ENCODE results near the gene EIF3F. TPM values are rescaled to one million over a fixed set of nuclear protein-coding genes. Genes with fewer than 3 reads are reported as not detected.

The EIF3F gene
- polyA plus RNA-seq, 1 donor from 2014 or later = 266 TPM

- Histone ChIP-seq H3K27me3 (ENCODE audit: insufficient read depth, low read depth, low read length) (no peaks in the 10 kb centered on the region), H3K4me3 (ENCODE audit: low read length) (no peak overlapping the region), H3F3A (ENCODE audit: insufficient read depth, low read length, poor library complexity, severe bottlenecking) (no peaks in the 10 kb centered on the region), H2AFZ (ENCODE audit: low read depth, low read length) (no peak overlapping the region), H3K4me2 (ENCODE audit: low read length) (no peak overlapping the region), H3K27ac (ENCODE audit: low read length) (no peak overlapping the region), H3K9me3 (ENCODE audit: low read length) (no peaks in the 10 kb centered on the region), H3K9me2 (ENCODE audit: insufficient read depth, low read length) (no peaks in the 10 kb centered on the region), H3K36me3 (ENCODE audit: insufficient read depth, low read length) (no peaks in the 10 kb centered on the region), H3K9ac (ENCODE audit: low read length) (no peak overlapping the region), H4K20me1 (ENCODE audit: insufficient read depth) (no peaks in the 10 kb centered on the region), H3K79me2 (replicated peaks; ENCODE audit: insufficient read depth, low read length) (no peaks in the 10 kb centered on the region)
- no peak for TF ChIP-seq TAF1 (IDR thresholded peaks at IDR 0.05; ENCODE audit: low read depth)
- no peak for TF ChIP-seq EP300 (conservative IDR thresholded peaks at IDR 0.05; ENCODE audit: poor library complexity, severe bottlenecking)
- no peak for TF ChIP-seq MXI1 (conservative IDR thresholded peaks at IDR 0.05; ENCODE audit: poor library complexity, severe bottlenecking)
- TF ChIP-seq, protein P1, sequence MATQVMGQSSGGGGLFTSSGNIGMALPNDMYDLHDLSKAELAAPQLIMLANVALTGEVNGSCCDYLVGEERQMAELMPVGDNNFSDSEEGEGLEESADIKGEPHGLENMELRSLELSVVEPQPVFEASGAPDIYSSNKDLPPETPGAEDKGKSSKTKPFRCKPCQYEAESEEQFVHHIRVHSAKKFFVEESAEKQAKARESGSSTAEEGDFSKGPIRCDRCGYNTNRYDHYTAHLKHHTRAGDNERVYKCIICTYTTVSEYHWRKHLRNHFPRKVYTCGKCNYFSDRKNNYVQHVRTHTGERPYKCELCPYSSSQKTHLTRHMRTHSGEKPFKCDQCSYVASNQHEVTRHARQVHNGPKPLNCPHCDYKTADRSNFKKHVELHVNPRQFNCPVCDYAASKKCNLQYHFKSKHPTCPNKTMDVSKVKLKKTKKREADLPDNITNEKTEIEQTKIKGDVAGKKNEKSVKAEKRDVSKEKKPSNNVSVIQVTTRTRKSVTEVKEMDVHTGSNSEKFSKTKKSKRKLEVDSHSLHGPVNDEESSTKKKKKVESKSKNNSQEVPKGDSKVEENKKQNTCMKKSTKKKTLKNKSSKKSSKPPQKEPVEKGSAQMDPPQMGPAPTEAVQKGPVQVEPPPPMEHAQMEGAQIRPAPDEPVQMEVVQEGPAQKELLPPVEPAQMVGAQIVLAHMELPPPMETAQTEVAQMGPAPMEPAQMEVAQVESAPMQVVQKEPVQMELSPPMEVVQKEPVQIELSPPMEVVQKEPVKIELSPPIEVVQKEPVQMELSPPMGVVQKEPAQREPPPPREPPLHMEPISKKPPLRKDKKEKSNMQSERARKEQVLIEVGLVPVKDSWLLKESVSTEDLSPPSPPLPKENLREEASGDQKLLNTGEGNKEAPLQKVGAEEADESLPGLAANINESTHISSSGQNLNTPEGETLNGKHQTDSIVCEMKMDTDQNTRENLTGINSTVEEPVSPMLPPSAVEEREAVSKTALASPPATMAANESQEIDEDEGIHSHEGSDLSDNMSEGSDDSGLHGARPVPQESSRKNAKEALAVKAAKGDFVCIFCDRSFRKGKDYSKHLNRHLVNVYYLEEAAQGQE (IDR thresholded peaks at IDR 0.05; ENCODE audit: borderline replicate concordance) = no peak
- no peak for TF ChIP-seq POLR2AphosphoS5 (IDR thresholded peaks at IDR 0.05)
- TF ChIP-seq, protein P2, sequence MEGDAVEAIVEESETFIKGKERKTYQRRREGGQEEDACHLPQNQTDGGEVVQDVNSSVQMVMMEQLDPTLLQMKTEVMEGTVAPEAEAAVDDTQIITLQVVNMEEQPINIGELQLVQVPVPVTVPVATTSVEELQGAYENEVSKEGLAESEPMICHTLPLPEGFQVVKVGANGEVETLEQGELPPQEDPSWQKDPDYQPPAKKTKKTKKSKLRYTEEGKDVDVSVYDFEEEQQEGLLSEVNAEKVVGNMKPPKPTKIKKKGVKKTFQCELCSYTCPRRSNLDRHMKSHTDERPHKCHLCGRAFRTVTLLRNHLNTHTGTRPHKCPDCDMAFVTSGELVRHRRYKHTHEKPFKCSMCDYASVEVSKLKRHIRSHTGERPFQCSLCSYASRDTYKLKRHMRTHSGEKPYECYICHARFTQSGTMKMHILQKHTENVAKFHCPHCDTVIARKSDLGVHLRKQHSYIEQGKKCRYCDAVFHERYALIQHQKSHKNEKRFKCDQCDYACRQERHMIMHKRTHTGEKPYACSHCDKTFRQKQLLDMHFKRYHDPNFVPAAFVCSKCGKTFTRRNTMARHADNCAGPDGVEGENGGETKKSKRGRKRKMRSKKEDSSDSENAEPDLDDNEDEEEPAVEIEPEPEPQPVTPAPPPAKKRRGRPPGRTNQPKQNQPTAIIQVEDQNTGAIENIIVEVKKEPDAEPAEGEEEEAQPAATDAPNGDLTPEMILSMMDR (IDR thresholded peaks at IDR 0.05; ENCODE audit: poor library complexity, severe bottlenecking) = no peak
- no peak for TF ChIP-seq SMC3 (conservative IDR thresholded peaks at IDR 0.05; ENCODE audit: poor library complexity)
- TF ChIP-seq EZH2 (IDR thresholded peaks at IDR 0.05; ENCODE audit: borderline replicate concordance, insufficient read depth, low read length, poor library complexity, severe bottlenecking) = no peak
- no peak for TF ChIP-seq RAD21 (conservative IDR thresholded peaks at IDR 0.05)
Observed at GRCh38 chr11:7967826-7968225, 19.3 kb upstream of the EIF3F start.

GRCh38 chr11:7968686-7969085 lies 18.5 kb upstream of the EIF3F start:
- Histone ChIP-seq H3K9me3 (ENCODE audit: low read length) (no peaks in the 10 kb centered on the region), H3K9ac (ENCODE audit: low read length) (no peak overlapping the region), H3K4me2 (ENCODE audit: low read length) (no peak overlapping the region), H3K27me3 (ENCODE audit: insufficient read depth, low read depth, low read length) (no peaks in the 10 kb centered on the region), H3K79me2 (replicated peaks; ENCODE audit: insufficient read depth, low read length) (no peaks in the 10 kb centered on the region), H3F3A (ENCODE audit: insufficient read depth, low read length, poor library complexity, severe bottlenecking) (no peaks in the 10 kb centered on the region), H3K36me3 (ENCODE audit: insufficient read depth, low read length) (no peaks in the 10 kb centered on the region), H4K20me1 (ENCODE audit: insufficient read depth) (no peaks in the 10 kb centered on the region), H2AFZ (ENCODE audit: low read depth, low read length) (no peak overlapping the region), H3K4me3 (ENCODE audit: low read length) (no peak overlapping the region), H3K9me2 (ENCODE audit: insufficient read depth, low read length) (no peaks in the 10 kb centered on the region), H3K27ac (ENCODE audit: low read length) (no peak overlapping the region)
- TF ChIP-seq SMC3 (conservative IDR thresholded peaks at IDR 0.05; ENCODE audit: poor library complexity) (no peak), EZH2 (IDR thresholded peaks at IDR 0.05; ENCODE audit: borderline replicate concordance, insufficient read depth, low read length, poor library complexity, severe bottlenecking) (no peak), TAF1 (IDR thresholded peaks at IDR 0.05; ENCODE audit: low read depth) (no peak), RAD21 (conservative IDR thresholded peaks at IDR 0.05) (no peak), POLR2AphosphoS5 (IDR thresholded peaks at IDR 0.05) (no peak), MXI1 (conservative IDR thresholded peaks at IDR 0.05; ENCODE audit: poor library complexity, severe bottlenecking) (no peak), EP300 (conservative IDR thresholded peaks at IDR 0.05; ENCODE audit: poor library complexity, severe bottlenecking) (no peak)
- TF ChIP-seq, protein P2 (IDR thresholded peaks at IDR 0.05; ENCODE audit: poor library complexity, severe bottlenecking) = no peak
- TF ChIP-seq, protein P1 (IDR thresholded peaks at IDR 0.05; ENCODE audit: borderline replicate concordance) = no peak

All from neural cell (in vitro differentiated cells).